Chondrocyte (in vitro differentiated cells): ENCODE measurements around the gene DENND2A. TPM values are rescaled to one million over a fixed set of nuclear protein-coding genes. Genes with fewer than 3 reads are reported as not detected.
A peak's percentile ranks its signal among the peaks of the same experiment; 100 is the strongest.

Experiments used
- DNase-seq: peaks from one replicate; pipeline ENCODE4 v3.0.0; 2021; ENCODE audit warnings: mixed read lengths, low spot score
- H3K27ac Mint-ChIP-seq: one replicate; pipeline ENCODE4 v1.8.0; 2021; ENCODE audit warnings: mild to moderate bottlenecking, moderate library complexity, mixed read lengths; ENCODE audit not compliant: unreplicated experiment
- H3K27me3 Mint-ChIP-seq: 2 replicates; pipeline ENCODE4 v1.8.0; 2021; ENCODE audit warnings: low read depth, mixed read lengths
- H3K36me3 Mint-ChIP-seq: 2 replicates; pipeline ENCODE4 v1.8.0; 2021; ENCODE audit warnings: low read depth, mixed read lengths
- H3K4me1 Mint-ChIP-seq: 2 replicates; pipeline ENCODE4 v1.8.0; 2021; ENCODE audit warnings: low read depth, mild to moderate bottlenecking, mixed read lengths
- H3K4me3 Mint-ChIP-seq: one replicate; pipeline ENCODE4 v1.8.0; 2021; ENCODE audit warnings: mild to moderate bottlenecking, moderate library complexity, mixed read lengths; ENCODE audit not compliant: unreplicated experiment
- H3K9me3 Mint-ChIP-seq: 2 replicates; pipeline ENCODE4 v1.8.0; 2021; ENCODE audit warnings: low read depth, mixed read lengths
- total RNA-seq: library from RNA; stranded (reverse); gene quantifications from 3 replicates; pipeline ENCODE4 v1.2.1, GENCODE V29; 2021
- TF ChIP-seq, protein P1 (sequence below): fragments of 200-600 bp; sonication (generic); IDR thresholded peaks from 2 replicates; pipeline ENCODE4 v1.5.0; 2021; ENCODE audit warnings: antibody characterized with exemption, mild to moderate bottlenecking, moderate library complexity

Gene DENND2A
- total RNA-seq, 1 donor from 2014 or later = 16.0 TPM

DNA sequence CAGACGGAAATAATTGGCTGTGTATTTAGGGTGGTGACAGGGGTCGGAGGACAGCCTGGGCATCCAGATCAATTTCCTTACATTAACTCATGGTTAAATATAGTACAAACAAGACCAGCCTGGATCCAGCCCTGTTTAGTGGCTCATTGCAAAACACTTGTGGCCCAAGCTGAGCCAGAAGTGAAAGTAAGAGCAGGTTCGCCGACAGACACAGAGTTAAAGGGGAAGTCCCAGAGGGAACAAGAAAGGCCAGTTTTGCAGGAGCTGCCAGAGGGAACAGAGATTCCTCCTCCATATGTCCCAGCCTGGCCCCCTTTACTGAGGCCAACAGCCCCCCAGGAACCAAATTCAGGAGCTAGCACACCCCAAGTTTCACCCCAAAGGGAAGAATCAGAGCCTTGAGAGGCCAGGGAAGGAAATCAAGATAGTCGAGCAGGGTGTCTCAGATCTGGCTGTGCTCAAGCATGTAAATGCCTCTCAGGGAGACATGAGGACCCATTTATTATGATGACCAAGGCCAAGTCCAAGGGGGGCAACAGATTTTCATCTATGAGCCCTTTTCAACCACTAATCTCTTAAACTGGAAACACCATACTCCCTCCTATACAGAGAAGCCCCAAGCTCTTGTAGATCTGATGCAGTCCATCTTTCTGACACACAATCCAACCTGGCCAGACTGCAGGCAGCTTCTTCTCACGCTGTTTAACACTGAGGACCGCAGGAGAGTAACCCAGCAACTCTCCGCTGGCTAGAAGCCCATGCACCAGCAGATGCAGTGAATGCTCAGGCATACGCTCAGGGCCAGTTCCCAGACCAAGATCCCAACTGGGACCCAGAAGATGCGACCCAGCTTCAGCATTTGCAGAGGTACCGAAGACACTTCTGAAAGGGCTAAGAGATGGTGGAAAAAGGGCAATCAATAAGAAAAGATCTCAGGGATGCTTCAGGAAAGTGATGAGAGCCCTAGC, 16.2 kb upstream of the DENND2A start:
- no peaks in the 10 kb centered on the region for H3K36me3 Mint-ChIP-seq
- H3K27ac Mint-ChIP-seq = peak overlapping the region; percentile 91
- H3K27me3 Mint-ChIP-seq = no peaks in the 10 kb centered on the region
- peaks cover 25% of the 10 kb centered on the region for H3K4me1 Mint-ChIP-seq
- H3K4me3 Mint-ChIP-seq = peak overlapping the region; percentile 66
- H3K9me3 Mint-ChIP-seq = no peaks in the 10 kb centered on the region
- DNase-seq = peak; percentile 37
- TF ChIP-seq, protein P1, sequence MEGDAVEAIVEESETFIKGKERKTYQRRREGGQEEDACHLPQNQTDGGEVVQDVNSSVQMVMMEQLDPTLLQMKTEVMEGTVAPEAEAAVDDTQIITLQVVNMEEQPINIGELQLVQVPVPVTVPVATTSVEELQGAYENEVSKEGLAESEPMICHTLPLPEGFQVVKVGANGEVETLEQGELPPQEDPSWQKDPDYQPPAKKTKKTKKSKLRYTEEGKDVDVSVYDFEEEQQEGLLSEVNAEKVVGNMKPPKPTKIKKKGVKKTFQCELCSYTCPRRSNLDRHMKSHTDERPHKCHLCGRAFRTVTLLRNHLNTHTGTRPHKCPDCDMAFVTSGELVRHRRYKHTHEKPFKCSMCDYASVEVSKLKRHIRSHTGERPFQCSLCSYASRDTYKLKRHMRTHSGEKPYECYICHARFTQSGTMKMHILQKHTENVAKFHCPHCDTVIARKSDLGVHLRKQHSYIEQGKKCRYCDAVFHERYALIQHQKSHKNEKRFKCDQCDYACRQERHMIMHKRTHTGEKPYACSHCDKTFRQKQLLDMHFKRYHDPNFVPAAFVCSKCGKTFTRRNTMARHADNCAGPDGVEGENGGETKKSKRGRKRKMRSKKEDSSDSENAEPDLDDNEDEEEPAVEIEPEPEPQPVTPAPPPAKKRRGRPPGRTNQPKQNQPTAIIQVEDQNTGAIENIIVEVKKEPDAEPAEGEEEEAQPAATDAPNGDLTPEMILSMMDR = no peak

DNA sequence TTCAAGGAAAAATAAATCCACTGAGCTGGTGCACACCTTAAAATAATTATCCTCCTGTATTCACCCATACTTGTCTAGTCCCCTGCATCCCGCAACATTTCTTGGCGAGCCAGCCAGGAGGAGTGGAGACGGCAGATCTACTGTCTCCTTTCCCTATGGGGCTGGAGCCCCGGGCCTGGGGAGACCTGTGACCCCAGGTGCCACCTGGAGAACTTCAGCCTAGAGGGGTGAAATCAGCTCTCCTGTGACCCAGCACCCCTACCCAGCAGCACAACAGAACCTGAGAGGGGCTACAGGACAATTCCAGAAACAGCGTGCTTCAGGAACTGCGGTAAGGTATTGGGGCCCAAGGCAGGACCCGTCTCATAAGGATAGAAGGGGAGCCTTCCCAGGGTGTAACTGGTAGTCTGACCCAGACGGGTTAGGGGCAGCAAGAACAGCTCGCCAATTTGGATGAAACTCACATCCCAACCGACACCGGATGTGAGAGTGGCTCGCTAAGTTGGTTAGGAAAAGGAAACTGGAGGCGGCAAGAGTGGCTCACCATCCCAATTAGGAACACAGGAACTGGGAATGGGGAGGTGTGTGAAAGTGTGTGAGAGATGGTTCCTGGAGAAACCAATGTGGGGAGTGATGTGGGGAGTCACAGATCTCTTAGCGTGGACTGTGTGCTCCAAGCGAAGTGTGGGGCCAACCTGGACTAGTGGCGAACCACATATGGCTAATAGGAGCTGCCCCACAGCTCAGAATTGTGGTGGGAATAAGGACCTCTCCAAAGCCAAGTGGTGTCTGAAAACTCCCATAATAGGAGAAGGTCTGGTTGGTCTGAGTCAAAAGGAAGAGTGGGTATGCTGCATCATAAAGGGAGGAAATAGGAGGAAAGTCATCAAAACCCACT, 15.1 kb upstream of the DENND2A start:
- Mint-ChIP-seq H3K27ac (no peak overlapping the region), H3K4me3 (no peak overlapping the region), H3K27me3 (no peaks in the 10 kb centered on the region), H3K4me1 (peaks cover 32% of the 10 kb centered on the region), H3K9me3 (no peaks in the 10 kb centered on the region), H3K36me3 (no peaks in the 10 kb centered on the region)
- peak; percentile 35 for DNase-seq
- TF ChIP-seq, protein P1 = no peak

- H3K36me3 Mint-ChIP-seq = no peaks in the 10 kb centered on the region
- no peak overlapping the region for H3K27ac Mint-ChIP-seq
- H3K27me3 Mint-ChIP-seq = no peaks in the 10 kb centered on the region
- DNase-seq = no peak
- TF ChIP-seq, protein P1 = no peak
- peaks cover 41% of the 10 kb centered on the region for H3K4me1 Mint-ChIP-seq
- no peaks in the 10 kb centered on the region for H3K9me3 Mint-ChIP-seq
- no peak overlapping the region for H3K4me3 Mint-ChIP-seq
Observed at GRCh38 chr7:140654661-140655060, 14.0 kb upstream of the DENND2A start.

DNA sequence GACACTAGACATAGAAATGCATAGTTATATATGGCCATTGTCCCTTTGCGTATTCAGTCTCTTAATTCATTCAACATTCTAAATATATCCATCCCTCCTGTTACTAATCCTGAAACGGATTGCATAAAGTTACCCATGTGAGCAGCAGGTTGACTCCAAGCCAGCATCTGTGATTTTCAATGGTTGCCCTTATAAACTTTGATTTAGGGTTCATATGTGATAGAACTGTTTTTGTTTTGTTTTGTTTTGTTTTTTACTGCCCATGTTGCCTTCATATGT, 13.4 kb upstream of the DENND2A start:
- Mint-ChIP-seq H3K27ac (no peak overlapping the region), H3K36me3 (no peaks in the 10 kb centered on the region), H3K4me3 (no peak overlapping the region), H3K4me1 (peaks cover 46% of the 10 kb centered on the region), H3K9me3 (no peaks in the 10 kb centered on the region), H3K27me3 (no peaks in the 10 kb centered on the region)
- DNase-seq = no peak
- TF ChIP-seq, protein P1 = no peak
